Ramos (cell line): ENCODE data around the gene PPP1R3G.

Experiments
- in situ Hi-C: fragments of 300-500 bp; cut with MboI; formaldehyde crosslinking; loops from one replicate; pipeline ENCODE4 v1.14.3; 2022; ENCODE audit warnings: low sequenced_read_pairs; ENCODE audit not compliant: unreplicated experiment

The PPP1R3G gene

GRCh38 chr6:5068153-5068751 lies 16.9 kb upstream of the PPP1R3G start:
- in situ Hi-C loops = no loop called here

GRCh38 chr6:5071216-5071615 lies 13.9 kb upstream of the PPP1R3G start:
- in situ Hi-C loops = no loop called here

- in situ Hi-C loops = no loop called here
Measured at GRCh38 chr6:5072440-5072839, 12.7 kb upstream of the PPP1R3G start.

GRCh38 chr6:5073992-5074391 lies 11.1 kb upstream of the PPP1R3G start:
- in situ Hi-C loops = no loop called here

GRCh38 chr6:5076931-5077330 lies 8.2 kb upstream of the PPP1R3G start:
- in situ Hi-C loops = no loop called here

- in situ Hi-C loops = no loop called here
Measured at GRCh38 chr6:5078121-5078669, 6.9 kb upstream of the PPP1R3G start.

- in situ Hi-C loops = no loop called here
Measured at GRCh38 chr6:5079692-5080091, 5.4 kb upstream of the PPP1R3G start.

- in situ Hi-C loops = no loop called here
Measured at GRCh38 chr6:5080574-5080973, 4.6 kb upstream of the PPP1R3G start.

- in situ Hi-C loops = no loop called here
Measured at GRCh38 chr6:5081182-5081581, 4.0 kb upstream of the PPP1R3G start.

- in situ Hi-C loops = no loop called here
Measured at GRCh38 chr6:5081955-5082354, 3.2 kb upstream of the PPP1R3G start.

- in situ Hi-C loops = no loop called here
Measured at GRCh38 chr6:5082487-5083306, 2.4 kb upstream of the PPP1R3G start.

- in situ Hi-C loops = no loop called here
Measured at GRCh38 chr6:5083307-5083583, 1.9 kb upstream of the PPP1R3G start.

- in situ Hi-C loops = no loop called here
Measured at GRCh38 chr6:5083813-5084359, 1.3 kb upstream of the PPP1R3G start.

GRCh38 chr6:5084360-5084780 lies 771 bp upstream of the PPP1R3G start:
- in situ Hi-C loops = no loop called here

- in situ Hi-C loops = no loop called here
Measured at GRCh38 chr6:5085648-5086293, 630 bp downstream of the PPP1R3G start.

GRCh38 chr6:5086294-5086890 lies 1.3 kb downstream of the PPP1R3G start:
- in situ Hi-C loops = no loop called here

- in situ Hi-C loops = no loop called here
Measured at GRCh38 chr6:5087389-5087788, 2.2 kb downstream of the PPP1R3G start.

GRCh38 chr6:5088780-5089179 lies 3.6 kb downstream of the PPP1R3G start:
- in situ Hi-C loops = no loop called here

GRCh38 chr6:5089481-5090438 lies 4.6 kb downstream of the PPP1R3G start:
- in situ Hi-C loops = no loop called here

- in situ Hi-C loops = no loop called here
Measured at GRCh38 chr6:5090603-5091002, 5.5 kb downstream of the PPP1R3G start.
